Measurements from ENCODE around the gene PRPSAP2.

PRPSAP2 gene

GRCh38 chr17:18946536-18946935 lies 88.6 kb downstream of the PRPSAP2 start:
- Histone ChIP-seq H3K9ac (ENCODE audit: low read length in 2 of 2) (no peak overlapping the region), H3K4me1 (ENCODE audit: control insufficient read depth, insufficient read depth, low read length) (no peaks in the 10 kb centered on the region), H3K27me3 (ENCODE audit: control insufficient read depth in 1 of 2, insufficient read depth in 2 of 2, low read length in 2 of 2) (no peaks in the 10 kb centered on the region)

GRCh38 chr17:18947866-18948265 lies 89.9 kb downstream of the PRPSAP2 start:
- H3K27me3 ChIP-seq (ENCODE audit: control insufficient read depth in 1 of 2, insufficient read depth in 2 of 2, low read length in 2 of 2): no peaks in the 10 kb centered on the region
- H3K9me3 ChIP-seq (ENCODE audit: control insufficient read depth in 2 of 2, low read length in 2 of 2): no peaks in the 10 kb centered on the region
- H3K4me3 ChIP-seq (ENCODE audit: low read length in 2 of 2): no peak overlapping the region
- no peak overlapping the region for H3K27ac ChIP-seq (ENCODE audit: low read length)
- H3K9ac ChIP-seq (ENCODE audit: low read length in 2 of 2): no peak overlapping the region
- no peaks in the 10 kb centered on the region for H3K36me3 ChIP-seq (ENCODE audit: control insufficient read depth in 2 of 2, insufficient read depth in 2 of 2, low read length in 2 of 2)
- no peaks in the 10 kb centered on the region for H3K4me1 ChIP-seq (ENCODE audit: control insufficient read depth, insufficient read depth, low read length)

More at GRCh38 chr17:18946536-18946935, 88.6 kb downstream of the PRPSAP2 start:
- Histone ChIP-seq H3K4me3 (ENCODE audit: low read length in 2 of 2) (no peak overlapping the region), H3K36me3 (ENCODE audit: control insufficient read depth in 2 of 2, insufficient read depth in 2 of 2, low read length in 2 of 2) (no peaks in the 10 kb centered on the region), H3K27ac (ENCODE audit: low read length) (no peak overlapping the region), H3K9me3 (ENCODE audit: control insufficient read depth in 2 of 2, low read length in 2 of 2) (no peaks in the 10 kb centered on the region)

- H3K27me3 ChIP-seq (ENCODE audit: control insufficient read depth in 1 of 2, insufficient read depth in 2 of 2, low read length in 2 of 2): no peaks in the 10 kb centered on the region
- H3K36me3 ChIP-seq (ENCODE audit: control insufficient read depth in 2 of 2, insufficient read depth in 2 of 2, low read length in 2 of 2): no peaks in the 10 kb centered on the region
- H3K4me3 ChIP-seq (ENCODE audit: low read length in 2 of 2): no peak overlapping the region
- no peaks in the 10 kb centered on the region for H3K4me1 ChIP-seq (ENCODE audit: control insufficient read depth, insufficient read depth, low read length)
- no peak overlapping the region for H3K9ac ChIP-seq (ENCODE audit: low read length in 2 of 2)
- no peaks in the 10 kb centered on the region for H3K9me3 ChIP-seq (ENCODE audit: control insufficient read depth in 2 of 2, low read length in 2 of 2)
- no peak overlapping the region for H3K27ac ChIP-seq (ENCODE audit: low read length)
These were observed 90.6 kb downstream of the PRPSAP2 start for GRCh38 chr17:18948476-18949006.

- no peak overlapping the region for H3K4me3 ChIP-seq (ENCODE audit: low read length in 2 of 2)
- H3K9ac ChIP-seq (ENCODE audit: low read length in 2 of 2): no peak overlapping the region
- H3K4me1 ChIP-seq (ENCODE audit: control insufficient read depth, insufficient read depth, low read length): no peaks in the 10 kb centered on the region
- H3K27me3 ChIP-seq (ENCODE audit: control insufficient read depth in 1 of 2, insufficient read depth in 2 of 2, low read length in 2 of 2): no peaks in the 10 kb centered on the region
- H3K9me3 ChIP-seq (ENCODE audit: control insufficient read depth in 2 of 2, low read length in 2 of 2): no peaks in the 10 kb centered on the region
- no peaks in the 10 kb centered on the region for H3K36me3 ChIP-seq (ENCODE audit: control insufficient read depth in 2 of 2, insufficient read depth in 2 of 2, low read length in 2 of 2)
- no peak overlapping the region for H3K27ac ChIP-seq (ENCODE audit: low read length)
These were observed 91.6 kb downstream of the PRPSAP2 start for GRCh38 chr17:18949566-18949965.

GRCh38 chr17:18950346-18950745 lies 92.4 kb downstream of the PRPSAP2 start:
- Histone ChIP-seq H3K27ac (ENCODE audit: low read length) (no peak overlapping the region), H3K9me3 (ENCODE audit: control insufficient read depth in 2 of 2, low read length in 2 of 2) (no peaks in the 10 kb centered on the region), H3K4me1 (ENCODE audit: control insufficient read depth, insufficient read depth, low read length) (no peaks in the 10 kb centered on the region), H3K27me3 (ENCODE audit: control insufficient read depth in 1 of 2, insufficient read depth in 2 of 2, low read length in 2 of 2) (no peaks in the 10 kb centered on the region), H3K9ac (ENCODE audit: low read length in 2 of 2) (no peak overlapping the region), H3K36me3 (ENCODE audit: control insufficient read depth in 2 of 2, insufficient read depth in 2 of 2, low read length in 2 of 2) (no peaks in the 10 kb centered on the region), H3K4me3 (ENCODE audit: low read length in 2 of 2) (no peak overlapping the region)

GRCh38 chr17:18950944-18951905 lies 93.3 kb downstream of the PRPSAP2 start:
- Histone ChIP-seq H3K9me3 (ENCODE audit: control insufficient read depth in 2 of 2, low read length in 2 of 2) (no peaks in the 10 kb centered on the region), H3K9ac (ENCODE audit: low read length in 2 of 2) (no peak overlapping the region), H3K36me3 (ENCODE audit: control insufficient read depth in 2 of 2, insufficient read depth in 2 of 2, low read length in 2 of 2) (no peaks in the 10 kb centered on the region), H3K4me1 (ENCODE audit: control insufficient read depth, insufficient read depth, low read length) (no peaks in the 10 kb centered on the region), H3K4me3 (ENCODE audit: low read length in 2 of 2) (no peak overlapping the region), H3K27me3 (ENCODE audit: control insufficient read depth in 1 of 2, insufficient read depth in 2 of 2, low read length in 2 of 2) (no peaks in the 10 kb centered on the region), H3K27ac (ENCODE audit: low read length) (no peak overlapping the region)

- Histone ChIP-seq H3K9me3 (ENCODE audit: control insufficient read depth in 2 of 2, low read length in 2 of 2) (no peaks in the 10 kb centered on the region), H3K9ac (ENCODE audit: low read length in 2 of 2) (no peak within 1 kb of the TSS), H3K27ac (ENCODE audit: low read length) (no peak within 1 kb of the TSS)
These were observed 94.3 kb downstream of the PRPSAP2 start, which contains the start of gene SLC5A10 for GRCh38 chr17:18951941-18952842. SLC5A10 (plus strand) TSS chr17:18952165; CDS start chr17:18952206, 41 bp downstream.

GRCh38 chr17:18953231-18953728 lies 95.3 kb downstream of the PRPSAP2 start:
- no peak overlapping the region for H3K4me3 ChIP-seq (ENCODE audit: low read length in 2 of 2)
- no peak overlapping the region for H3K9ac ChIP-seq (ENCODE audit: low read length in 2 of 2)
- no peaks in the 10 kb centered on the region for H3K9me3 ChIP-seq (ENCODE audit: control insufficient read depth in 2 of 2, low read length in 2 of 2)
- no peaks in the 10 kb centered on the region for H3K27me3 ChIP-seq (ENCODE audit: control insufficient read depth in 1 of 2, insufficient read depth in 2 of 2, low read length in 2 of 2)
- H3K36me3 ChIP-seq (ENCODE audit: control insufficient read depth in 2 of 2, insufficient read depth in 2 of 2, low read length in 2 of 2): no peaks in the 10 kb centered on the region
- no peaks in the 10 kb centered on the region for H3K4me1 ChIP-seq (ENCODE audit: control insufficient read depth, insufficient read depth, low read length)
- no peak overlapping the region for H3K27ac ChIP-seq (ENCODE audit: low read length)

More at GRCh38 chr17:18951941-18952842, 94.3 kb downstream of the PRPSAP2 start, which contains the start of gene SLC5A10:
- no peaks in the 10 kb centered on the region for H3K27me3 ChIP-seq (ENCODE audit: control insufficient read depth in 1 of 2, insufficient read depth in 2 of 2, low read length in 2 of 2)
- no peaks in the 10 kb centered on the region for H3K4me1 ChIP-seq (ENCODE audit: control insufficient read depth, insufficient read depth, low read length)
- H3K4me3 ChIP-seq (ENCODE audit: low read length in 2 of 2): no peak within 1 kb of the TSS
- H3K36me3 ChIP-seq (ENCODE audit: control insufficient read depth in 2 of 2, insufficient read depth in 2 of 2, low read length in 2 of 2): no peaks in the 10 kb centered on the region

GRCh38 chr17:18954321-18954720 lies 96.4 kb downstream of the PRPSAP2 start:
- Histone ChIP-seq H3K9ac (ENCODE audit: low read length in 2 of 2) (no peak overlapping the region), H3K9me3 (ENCODE audit: control insufficient read depth in 2 of 2, low read length in 2 of 2) (no peaks in the 10 kb centered on the region), H3K4me3 (ENCODE audit: low read length in 2 of 2) (no peak overlapping the region), H3K36me3 (ENCODE audit: control insufficient read depth in 2 of 2, insufficient read depth in 2 of 2, low read length in 2 of 2) (no peaks in the 10 kb centered on the region), H3K4me1 (ENCODE audit: control insufficient read depth, insufficient read depth, low read length) (no peaks in the 10 kb centered on the region), H3K27me3 (ENCODE audit: control insufficient read depth in 1 of 2, insufficient read depth in 2 of 2, low read length in 2 of 2) (no peaks in the 10 kb centered on the region), H3K27ac (ENCODE audit: low read length) (no peak overlapping the region)

GRCh38 chr17:18955009-18955408 lies 97.1 kb downstream of the PRPSAP2 start:
- no peak overlapping the region for H3K9ac ChIP-seq (ENCODE audit: low read length in 2 of 2)
- H3K27ac ChIP-seq (ENCODE audit: low read length): no peak overlapping the region
- H3K4me1 ChIP-seq (ENCODE audit: control insufficient read depth, insufficient read depth, low read length): no peaks in the 10 kb centered on the region
- no peaks in the 10 kb centered on the region for H3K36me3 ChIP-seq (ENCODE audit: control insufficient read depth in 2 of 2, insufficient read depth in 2 of 2, low read length in 2 of 2)
- no peaks in the 10 kb centered on the region for H3K9me3 ChIP-seq (ENCODE audit: control insufficient read depth in 2 of 2, low read length in 2 of 2)
- no peaks in the 10 kb centered on the region for H3K27me3 ChIP-seq (ENCODE audit: control insufficient read depth in 1 of 2, insufficient read depth in 2 of 2, low read length in 2 of 2)
- H3K4me3 ChIP-seq (ENCODE audit: low read length in 2 of 2): no peak overlapping the region

All from stomach smooth muscle (tissue), 2 donors.